ENCODE results near the gene SEH1L. TPM values are rescaled to one million over a fixed set of nuclear protein-coding genes. Genes with fewer than 3 reads are reported as not detected.

SEH1L gene
- 54.5 TPM for total RNA-seq

GRCh38 chr18:12947285-12948049, at the start of gene SEH1L:
SEH1L (plus strand) TSS chr18:12948011; CDS start chr18:12948122, 111 bp downstream.

GRCh38 chr18:12990967-12991820, 43.4 kb downstream of the SEH1L start, which contains the start of gene CEP192:
CEP192 (plus strand) TSS chr18:12991362; CDS start chr18:12999425, 8,063 bp downstream.

Other genes with a start within 250 kb of the SEH1L start
- gene CEP76, start 245.3 kb upstream of the SEH1L start, total RNA-seq = 17.5 TPM
- gene PSMG2, start 245.0 kb upstream of the SEH1L start, total RNA-seq = 79.2 TPM
- 123 TPM for gene PTPN2, start 63.8 kb upstream of the SEH1L start, total RNA-seq
- gene CEP192, start 43.4 kb downstream of the SEH1L start, total RNA-seq = 79.8 TPM

Measured in parietal lobe (tissue), 1 donor.